Cardiac muscle cell (in vitro differentiated cells and primary cell): ENCODE results near the gene TNRC6B. TPM values are rescaled to one million over a fixed set of nuclear protein-coding genes. Genes with fewer than 3 reads are reported as not detected.

Experiments used
- DNase-seq, 2 donors: peaks; one replicate each; pipeline versions ENCODE4 v3.0.0 to v3.0.0-alpha.2; 2010 to 2017; ENCODE audit warnings: low read depth in 1 of 2, low spot score in 1 of 2
- H3K27ac ChIP-seq: fragments of 200-600 bp; sonication (generic); 2 replicates; pipeline ENCODE4 v1.5.1; 2016
- H3K27me3 ChIP-seq: fragments of 200-600 bp; sonication (generic); 2 replicates; pipeline ENCODE4 v1.6.0; 2016; ENCODE audit warnings: control low read depth
- H3K36me3 ChIP-seq: fragments of 200-600 bp; sonication (generic); 2 replicates; pipeline ENCODE4 v1.5.1; 2016; ENCODE audit warnings: control low read depth
- H3K4me1 ChIP-seq: fragments of 200-600 bp; sonication (generic); 2 replicates; pipeline ENCODE4 v1.8.1; 2017; ENCODE audit warnings: low read depth, mild to moderate bottlenecking, mixed run types
- H3K4me3 ChIP-seq: fragments of 200-600 bp; sonication (generic); 2 replicates; pipeline ENCODE4 v1.5.1; 2016; ENCODE audit warnings: mild to moderate bottlenecking
- H3K9me3 ChIP-seq: fragments of 200-600 bp; sonication (generic); 2 replicates; pipeline ENCODE4 v1.5.1; 2017; ENCODE audit warnings: low read depth, mild to moderate bottlenecking, control low read depth
- polyA plus RNA-seq: library from polyadenylated mRNA; unstranded; fragments of >200 nt; fragmentation: Nextera tagmentation; extraction: Ambion mirVana; gene quantifications from 2 replicates; pipeline ENCODE4 v1.2.1, GENCODE V29; 2016
- total RNA-seq: library from RNA; depleted of rRNA; stranded (reverse); fragments of >200 nt; gene quantifications from 2 replicates; pipeline ENCODE4 v1.2.3, GENCODE V29; 2016
- TF ChIP-seq, protein P1 (sequence below): IDR thresholded peaks from 2 replicates; pipeline ENCODE4 v1.5.1; 2012; ENCODE audit warnings: low read depth, mild to moderate bottlenecking, low read length

Gene TNRC6B
- total and polyA plus RNA-seq, 2 experiments from 2014 or later = 50.2 to 61.1 TPM

GRCh38 chr22:40340044-40340443 lies 162.3 kb downstream of the TNRC6B start:
- H3K27ac ChIP-seq = no peak overlapping the region
- DNase-seq = no peak
- no peaks in the 10 kb centered on the region for H3K9me3 ChIP-seq
- TF ChIP-seq, protein P1, sequence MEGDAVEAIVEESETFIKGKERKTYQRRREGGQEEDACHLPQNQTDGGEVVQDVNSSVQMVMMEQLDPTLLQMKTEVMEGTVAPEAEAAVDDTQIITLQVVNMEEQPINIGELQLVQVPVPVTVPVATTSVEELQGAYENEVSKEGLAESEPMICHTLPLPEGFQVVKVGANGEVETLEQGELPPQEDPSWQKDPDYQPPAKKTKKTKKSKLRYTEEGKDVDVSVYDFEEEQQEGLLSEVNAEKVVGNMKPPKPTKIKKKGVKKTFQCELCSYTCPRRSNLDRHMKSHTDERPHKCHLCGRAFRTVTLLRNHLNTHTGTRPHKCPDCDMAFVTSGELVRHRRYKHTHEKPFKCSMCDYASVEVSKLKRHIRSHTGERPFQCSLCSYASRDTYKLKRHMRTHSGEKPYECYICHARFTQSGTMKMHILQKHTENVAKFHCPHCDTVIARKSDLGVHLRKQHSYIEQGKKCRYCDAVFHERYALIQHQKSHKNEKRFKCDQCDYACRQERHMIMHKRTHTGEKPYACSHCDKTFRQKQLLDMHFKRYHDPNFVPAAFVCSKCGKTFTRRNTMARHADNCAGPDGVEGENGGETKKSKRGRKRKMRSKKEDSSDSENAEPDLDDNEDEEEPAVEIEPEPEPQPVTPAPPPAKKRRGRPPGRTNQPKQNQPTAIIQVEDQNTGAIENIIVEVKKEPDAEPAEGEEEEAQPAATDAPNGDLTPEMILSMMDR = no peak
- peaks cover 5% of the 10 kb centered on the region for H3K36me3 ChIP-seq
- no peaks in the 10 kb centered on the region for H3K4me1 ChIP-seq
- H3K4me3 ChIP-seq = no peak overlapping the region
- H3K27me3 ChIP-seq = no peaks in the 10 kb centered on the region

- no peak overlapping the region for H3K27ac ChIP-seq
- no peaks in the 10 kb centered on the region for H3K4me1 ChIP-seq
- TF ChIP-seq, protein P1 = no peak
- no peak for DNase-seq
- no peak overlapping the region for H3K4me3 ChIP-seq
- no peaks in the 10 kb centered on the region for H3K27me3 ChIP-seq
- H3K9me3 ChIP-seq = no peaks in the 10 kb centered on the region
- no peaks in the 10 kb centered on the region for H3K36me3 ChIP-seq
These were observed 163.9 kb downstream of the TNRC6B start for GRCh38 chr22:40341604-40342003.

DNA sequence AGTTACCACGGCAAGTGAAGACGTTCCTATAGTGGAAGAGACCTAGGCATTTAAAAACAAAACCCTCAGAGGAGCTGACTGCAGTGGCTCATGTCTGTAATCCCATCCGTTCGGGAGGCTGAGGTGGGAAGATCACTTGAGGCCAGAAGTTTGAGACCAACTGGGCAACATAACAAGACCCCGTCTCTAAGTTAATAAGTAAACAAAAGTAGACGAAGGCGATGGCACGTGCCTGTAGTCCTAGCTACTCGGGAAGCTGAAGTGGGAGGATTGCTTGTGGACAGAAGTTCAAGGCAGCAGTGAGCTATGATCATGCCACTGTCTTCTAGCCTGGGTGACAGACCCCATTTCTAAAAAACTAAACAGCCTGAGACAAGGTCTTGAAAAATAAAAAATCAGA lies 164.8 kb downstream of the TNRC6B start:
- TF ChIP-seq, protein P1 = no peak
- Histone ChIP-seq H3K36me3 (no peaks in the 10 kb centered on the region), H3K4me1 (peaks cover 4% of the 10 kb centered on the region), H3K4me3 (no peak overlapping the region), H3K9me3 (no peaks in the 10 kb centered on the region), H3K27me3 (no peaks in the 10 kb centered on the region), H3K27ac (no peak overlapping the region)
- no peak for DNase-seq

DNA sequence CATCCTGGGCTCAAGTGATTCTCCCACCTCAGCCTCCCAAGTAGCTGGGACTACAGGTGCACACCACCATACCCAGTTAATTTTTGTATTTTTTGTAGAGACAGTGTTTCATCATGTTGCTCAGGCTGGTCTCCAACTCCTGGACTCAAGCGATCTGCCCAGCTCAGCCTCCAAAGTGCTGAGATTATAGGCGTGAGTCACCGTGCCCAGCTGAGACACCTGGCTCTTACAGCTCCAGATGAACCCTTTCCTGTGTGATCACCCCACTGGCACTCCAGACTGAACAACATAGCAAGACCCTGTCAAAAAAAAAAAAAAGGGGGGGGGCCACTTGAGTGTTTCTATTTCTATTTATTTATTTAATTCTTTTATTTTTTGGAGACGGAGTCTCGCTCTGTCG lies 167.5 kb downstream of the TNRC6B start:
- peaks cover 12% of the 10 kb centered on the region for H3K4me1 ChIP-seq
- no peaks in the 10 kb centered on the region for H3K9me3 ChIP-seq
- H3K36me3 ChIP-seq = peaks cover 14% of the 10 kb centered on the region
- TF ChIP-seq, protein P1 = no peak
- peak in 1 of 2 donors; percentile 23 for DNase-seq
- H3K27me3 ChIP-seq = no peaks in the 10 kb centered on the region
- H3K27ac ChIP-seq = peak overlapping the region; percentile 78
- peak overlapping the region; percentile 60 for H3K4me3 ChIP-seq

GRCh38 chr22:40345815-40346184 lies 168.1 kb downstream of the TNRC6B start:
- TF ChIP-seq, protein P1 = no peak

More at GRCh38 chr22:40345815-40346184, 168.1 kb downstream of the TNRC6B start:
- peaks cover 19% of the 10 kb centered on the region for H3K36me3 ChIP-seq
- H3K9me3 ChIP-seq = no peaks in the 10 kb centered on the region
- H3K4me1 ChIP-seq = peaks cover 12% of the 10 kb centered on the region
- no peaks in the 10 kb centered on the region for H3K27me3 ChIP-seq
- DNase-seq = peak; percentile 47
- peak overlapping the region; percentile 78 for H3K27ac ChIP-seq
- peak overlapping the region; percentile 60 for H3K4me3 ChIP-seq
